Fibroblast of the conjunctiva (primary cell): ENCODE data around the gene DNLZ.

Experiments
- DNase-seq: peaks from one replicate; pipeline ENCODE4 v3.0.0-alpha.2; 2010; ENCODE audit warnings: low read depth

The DNLZ gene

GRCh38 chr9:136316896-136317676, 46.5 kb downstream of the DNLZ start:
- DNase-seq = no peak

DNA sequence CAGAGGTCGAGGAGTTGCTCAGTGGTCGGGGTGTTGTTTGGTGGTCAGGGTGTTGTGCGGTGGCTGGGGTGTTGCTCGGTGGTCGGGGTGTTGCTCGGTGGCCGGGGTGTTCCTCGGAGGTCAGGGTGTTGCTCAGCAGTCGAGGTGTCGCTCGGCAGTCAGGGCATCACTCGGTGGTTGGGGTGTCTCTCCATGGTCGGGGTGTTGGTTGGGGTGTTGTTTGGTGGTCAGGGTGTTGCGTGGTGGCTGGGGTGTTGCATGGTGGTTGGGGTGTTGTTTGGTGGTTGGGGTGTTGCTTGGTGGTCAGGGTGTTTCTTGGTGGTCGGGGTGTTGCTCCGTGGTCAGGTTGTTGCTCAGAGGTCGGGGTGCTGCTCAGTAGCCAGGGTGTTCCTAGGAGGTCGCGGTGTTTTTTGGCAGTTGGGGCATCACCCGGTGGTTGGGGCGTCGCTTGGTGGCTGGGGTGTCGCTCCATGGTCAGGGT, 47.2 kb downstream of the DNLZ start:
- no peak for DNase-seq

DNA sequence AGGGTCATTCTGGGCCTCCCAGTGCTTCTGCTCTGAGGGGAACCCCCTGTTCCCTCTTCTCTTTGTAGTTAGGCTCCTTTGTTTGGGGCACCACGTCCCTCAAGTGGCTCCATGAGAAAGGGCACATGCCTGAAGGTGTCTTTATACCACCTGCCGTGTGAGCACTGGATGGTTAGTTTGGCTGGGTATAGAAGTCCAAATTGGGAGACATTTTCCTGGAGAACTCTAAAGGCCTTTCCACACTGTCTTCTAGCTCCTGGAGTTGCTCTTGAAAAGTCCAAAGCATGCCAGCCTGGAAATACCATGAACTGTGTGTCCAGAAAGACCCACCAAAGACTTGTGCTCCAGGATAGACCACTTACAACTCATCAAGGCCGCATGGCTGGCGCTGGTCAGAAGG, 48.6 kb downstream of the DNLZ start:
- DNase-seq = no peak

DNA sequence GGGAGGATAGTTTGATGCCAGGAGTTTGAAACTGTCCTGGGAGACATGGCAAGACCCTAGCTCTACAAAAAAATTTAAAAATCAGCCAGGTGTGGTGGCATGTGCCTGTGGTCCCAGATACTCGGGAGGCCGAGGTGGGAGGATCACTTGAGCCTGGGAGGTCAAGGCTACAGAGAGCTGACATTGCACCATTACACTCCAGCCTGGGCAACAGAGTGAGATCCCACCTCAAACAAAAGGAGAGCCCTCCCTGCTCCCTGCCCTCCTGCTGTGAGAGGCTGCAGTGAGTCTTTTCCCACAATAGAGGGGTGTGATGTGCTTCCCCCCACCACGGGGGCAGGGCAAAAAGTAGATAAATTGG, 49.5 kb downstream of the DNLZ start:
- no peak for DNase-seq

DNA sequence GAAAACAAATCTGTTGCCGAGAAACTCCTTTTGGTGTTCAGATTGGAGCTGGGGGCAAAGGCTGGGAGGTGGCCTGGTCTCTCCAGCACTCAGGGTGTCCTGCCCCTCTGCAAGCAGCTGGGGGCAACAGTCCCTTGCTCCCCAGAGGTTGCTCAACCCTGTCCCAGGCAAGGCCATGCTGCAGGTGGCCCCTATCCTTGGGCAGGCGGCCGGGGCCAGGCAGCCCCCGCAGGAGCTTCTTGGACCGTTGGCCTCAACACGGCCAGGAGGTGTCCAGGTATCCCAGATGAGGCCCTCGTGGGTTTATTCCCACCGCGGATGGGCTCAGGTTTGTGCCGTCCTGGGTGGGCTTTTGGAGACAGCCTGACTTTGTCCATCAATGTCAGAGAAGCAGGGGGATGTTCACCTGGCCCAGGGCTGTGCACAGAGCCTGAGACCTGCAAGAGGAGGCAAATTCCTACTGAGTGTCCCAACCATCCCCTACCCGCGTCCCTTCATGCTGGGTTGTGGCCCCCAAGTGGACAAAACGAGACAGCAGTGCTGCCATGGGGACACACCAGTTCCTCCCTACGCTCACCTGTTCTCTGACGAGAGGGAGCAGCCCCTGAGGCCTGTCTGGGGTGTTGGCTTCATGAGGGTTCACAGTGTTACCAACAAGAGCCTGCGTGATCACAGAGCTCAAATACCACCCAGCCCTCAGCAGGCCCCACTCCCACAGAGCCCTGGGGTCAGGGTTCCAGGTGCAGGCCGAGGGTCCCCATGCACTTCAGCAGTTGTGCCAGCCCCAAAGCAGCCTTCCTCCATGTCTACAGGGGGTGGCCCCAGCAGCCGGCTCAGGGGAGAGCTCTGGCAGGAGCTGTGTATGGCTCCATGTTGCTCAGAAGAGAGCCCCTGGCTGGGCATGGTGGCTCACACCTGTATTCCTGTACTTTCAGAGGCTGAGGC, 50.2 kb downstream of the DNLZ start:
- no peak for DNase-seq

- peak; percentile 18 for DNase-seq
These were observed 51.1 kb downstream of the DNLZ start for GRCh38 chr9:136312436-136312835.

- no peak for DNase-seq
These were observed 51.6 kb downstream of the DNLZ start for GRCh38 chr9:136312009-136312375.

DNA sequence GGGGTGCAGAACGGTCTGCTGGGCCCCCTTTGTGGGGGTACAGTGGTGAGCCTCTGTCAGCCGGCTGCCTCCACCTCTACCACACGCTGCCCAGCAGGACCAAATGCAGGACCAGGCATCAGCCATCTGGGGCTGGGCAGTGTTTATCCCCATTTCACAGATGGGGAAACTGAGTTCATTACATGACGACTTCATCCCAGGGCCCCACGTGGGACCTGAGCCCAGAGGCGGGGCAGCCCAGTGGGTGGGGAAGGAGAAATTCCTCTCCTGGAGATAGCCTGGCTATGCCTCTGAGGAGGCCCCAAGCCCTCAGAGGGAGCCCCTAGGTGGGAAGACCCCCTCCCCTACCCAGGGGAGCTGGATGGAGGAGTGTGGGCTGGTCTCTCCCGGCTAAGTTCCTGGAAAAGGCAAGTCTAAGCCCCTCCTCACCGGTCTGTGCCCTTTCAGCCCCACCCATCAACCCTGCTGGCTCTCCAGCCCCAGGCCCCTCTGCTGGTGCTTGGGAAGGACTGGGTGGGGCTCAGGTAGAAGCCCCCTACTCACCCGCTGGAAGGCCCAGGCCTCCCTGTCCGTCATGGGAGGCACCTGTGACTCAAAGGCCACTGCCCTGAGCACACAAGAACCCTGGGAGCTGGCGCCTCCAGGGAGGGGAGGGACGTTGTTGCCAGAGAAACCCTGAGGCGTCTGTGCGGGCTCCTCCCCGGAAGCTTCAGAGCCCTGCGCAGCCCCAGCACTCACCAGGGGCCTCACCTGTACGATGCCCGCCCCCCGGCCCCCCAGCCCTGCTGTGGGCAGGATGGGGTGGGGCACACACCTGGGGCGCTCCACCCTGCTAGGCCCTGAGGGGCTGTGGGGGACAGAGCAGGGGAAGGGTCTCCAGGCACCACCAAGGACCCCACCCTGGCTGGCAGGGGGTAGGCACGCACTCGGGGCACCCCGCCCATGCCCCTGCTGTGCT, 52.2 kb downstream of the DNLZ start:
- DNase-seq = no peak

GRCh38 chr9:136310273-136311030, 53.1 kb downstream of the DNLZ start:
- DNase-seq = no peak

DNA sequence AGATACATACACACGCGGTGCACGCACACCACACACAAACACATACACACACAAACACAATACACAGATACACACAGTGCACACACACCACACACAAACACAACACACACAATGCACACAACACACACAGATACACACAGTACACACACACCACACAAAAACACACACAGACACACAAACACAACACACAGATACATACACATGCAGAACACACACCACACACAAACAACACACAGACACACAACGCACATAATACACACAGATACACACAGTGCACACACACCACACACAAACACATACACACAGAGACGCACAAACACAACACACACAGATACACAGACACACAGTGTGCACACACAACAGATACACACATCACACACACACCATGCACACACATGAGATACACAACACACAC, 53.7 kb downstream of the DNLZ start:
- DNase-seq = no peak
